H9 (cell line): Measurements from ENCODE around the gene PBOV1. TPM values are rescaled to one million over a fixed set of nuclear protein-coding genes. Genes with fewer than 3 reads are reported as not detected.

Source experiments
- DNase-seq: peaks from one replicate; pipeline ENCODE4 v3.0.0-alpha.2; 2017
- H2AFZ ChIP-seq: one replicate; pipeline ENCODE4 v1.6.1; 2013; ENCODE audit warnings: mild to moderate bottlenecking, low read length, control low read depth, moderate library complexity
- H2AK5ac ChIP-seq: 2 replicates; pipeline ENCODE4 v1.6.1; 2013; ENCODE audit warnings: low read length, control low read depth, mixed read lengths; ENCODE audit not compliant: insufficient read length
- H2BK120ac ChIP-seq: one replicate; pipeline ENCODE4 v1.6.1; 2013; ENCODE audit warnings: low read depth, mild to moderate bottlenecking, low read length, control low read depth, inconsistent platforms; ENCODE audit not compliant: poor library complexity, severe bottlenecking
- H2BK12ac ChIP-seq: 2 replicates; pipeline ENCODE4 v1.6.1; 2013; ENCODE audit warnings: low read length, control low read depth, mixed read lengths, low read depth; ENCODE audit not compliant: insufficient read length
- H2BK15ac ChIP-seq: 2 replicates; pipeline ENCODE4 v1.6.1; 2013; ENCODE audit warnings: low read depth, low read length, control low read depth
- H2BK20ac ChIP-seq: one replicate; pipeline ENCODE4 v1.6.1; 2013; ENCODE audit warnings: low read depth, mild to moderate bottlenecking, low read length, control low read depth, inconsistent platforms; ENCODE audit not compliant: poor library complexity, severe bottlenecking
- H2BK5ac ChIP-seq: 2 replicates; pipeline ENCODE4 v1.6.1; 2013; ENCODE audit warnings: low read length, control low read depth, mixed read lengths; ENCODE audit not compliant: insufficient read length
- H3K14ac ChIP-seq: 2 replicates; pipeline ENCODE4 v1.6.1; 2013; ENCODE audit warnings: low read length, control low read depth; ENCODE audit not compliant: insufficient read depth
- H3K18ac ChIP-seq: 2 replicates; pipeline ENCODE4 v1.6.1; 2013; ENCODE audit warnings: low read depth, mild to moderate bottlenecking, mixed read lengths, low read length, control low read depth; ENCODE audit not compliant: insufficient read length
- H3K23ac ChIP-seq: 2 replicates; pipeline ENCODE4 v1.6.1; 2013; ENCODE audit warnings: low read length, control low read depth, mixed read lengths, low read depth; ENCODE audit not compliant: insufficient read length
- H3K23me2 ChIP-seq: 2 replicates; pipeline ENCODE4 v1.6.1; 2013; ENCODE audit warnings: low read depth, mild to moderate bottlenecking, mixed read lengths, low read length, control low read depth; ENCODE audit not compliant: insufficient read length, poor library complexity, severe bottlenecking
- H3K27ac ChIP-seq: 2 replicates; pipeline ENCODE4 v1.5.1; 2013; ENCODE audit warnings: low read length, control low read depth, mixed read lengths, low read depth; ENCODE audit not compliant: insufficient read length
- H3K27me3 ChIP-seq: 2 replicates; pipeline ENCODE4 v1.6.1; 2013; ENCODE audit warnings: low read length, control low read depth, inconsistent platforms; ENCODE audit not compliant: insufficient read depth
- H3K4ac ChIP-seq: 2 replicates; pipeline ENCODE4 v1.6.1; 2013; ENCODE audit warnings: low read depth, mild to moderate bottlenecking, control low read depth, inconsistent platforms, low read length, moderate library complexity
- H3K4me1 ChIP-seq: 2 replicates; pipeline ENCODE4 v1.6.1; 2013; ENCODE audit warnings: low read length, control low read depth, inconsistent platforms; ENCODE audit not compliant: insufficient read depth
- H3K4me2 ChIP-seq: 2 replicates; pipeline ENCODE4 v1.6.1; 2013; ENCODE audit warnings: low read length, control low read depth, mixed read lengths; ENCODE audit not compliant: insufficient read length, insufficient read depth
- H3K56ac ChIP-seq: 2 replicates; pipeline ENCODE4 v1.6.1; 2013; ENCODE audit warnings: low read depth, mild to moderate bottlenecking, mixed read lengths, low read length, control low read depth; ENCODE audit not compliant: insufficient read length
- H3K79me1 ChIP-seq: 2 replicates; pipeline ENCODE4 v1.6.1; 2013; ENCODE audit warnings: low read depth, mild to moderate bottlenecking, moderate library complexity, low read length, control low read depth, inconsistent platforms; ENCODE audit not compliant: insufficient read depth, poor library complexity, severe bottlenecking
- H3K79me2 ChIP-seq: 2 replicates; pipeline ENCODE4 v1.6.1; 2013; ENCODE audit warnings: low read length, control low read depth, inconsistent platforms; ENCODE audit not compliant: insufficient read depth
- H3K9ac ChIP-seq: 2 replicates; pipeline ENCODE4 v1.6.1; 2013; ENCODE audit warnings: low read length, control low read depth, mixed read lengths; ENCODE audit not compliant: insufficient read length; ENCODE audit errors: extremely low read depth
- H3K9me3 ChIP-seq: one replicate; pipeline ENCODE4 v1.6.1; 2013; ENCODE audit warnings: low read depth, low read length, inconsistent platforms; ENCODE audit not compliant: control insufficient read depth
- H3T11ph ChIP-seq: one replicate; pipeline ENCODE4 v1.6.1; 2013; ENCODE audit warnings: mild to moderate bottlenecking, low read length, control low read depth, inconsistent platforms
- H4K20me1 ChIP-seq: one replicate; pipeline ENCODE4 v1.6.1; 2013; ENCODE audit not compliant: control insufficient read depth, insufficient read length, insufficient read depth
- H4K5ac ChIP-seq: 2 replicates; pipeline ENCODE4 v1.6.1; 2013; ENCODE audit warnings: low read depth, mild to moderate bottlenecking, mixed read lengths, low read length, control low read depth; ENCODE audit not compliant: insufficient read length
- H4K8ac ChIP-seq: replicated peaks from 2 replicates; pipeline ENCODE4 v1.6.1; 2013; ENCODE audit warnings: low read length, control low read depth, mixed read lengths, low read depth; ENCODE audit not compliant: insufficient read length
- H4K91ac ChIP-seq: 2 replicates; pipeline ENCODE4 v1.6.1; 2013; ENCODE audit warnings: low read depth, mild to moderate bottlenecking, moderate library complexity, mixed read lengths, low read length, control low read depth; ENCODE audit not compliant: insufficient read length
- H3K27ac Mint-ChIP-seq, 3 experiments: 2 replicates in 2 of 3; 3 replicates in 1 of 3; pipeline ENCODE4 v1.8.0; 2020 to 2021; ENCODE audit warnings: mixed read lengths in 3 of 3, mild to moderate bottlenecking in 1 of 3, moderate library complexity in 1 of 3
- H3K27me3 Mint-ChIP-seq: 2 replicates; pipeline ENCODE4 v1.8.0; 2021; ENCODE audit warnings: low read depth, mild to moderate bottlenecking, moderate library complexity, mixed read lengths
- H3K36me3 Mint-ChIP-seq, 3 experiments: 2 replicates in 2 of 3; 3 replicates in 1 of 3; pipeline ENCODE4 v1.8.0; 2020 to 2021; ENCODE audit warnings: low read depth in 3 of 3, mixed read lengths in 3 of 3; ENCODE audit not compliant: insufficient read depth in 1 of 3
- H3K4me1 Mint-ChIP-seq, 2 experiments: 2 replicates each; pipeline ENCODE4 v1.8.0; 2020; ENCODE audit warnings: mixed read lengths in 2 of 2
- H3K4me3 Mint-ChIP-seq, 2 experiments: 2 replicates in 1 of 2; 3 replicates in 1 of 2; pipeline ENCODE4 v1.8.0; 2020 to 2021; ENCODE audit warnings: mild to moderate bottlenecking in 2 of 2, mixed read lengths in 2 of 2, moderate library complexity in 1 of 2
- H3K9me3 Mint-ChIP-seq, 2 experiments: 2 replicates in 1 of 2; 3 replicates in 1 of 2; pipeline ENCODE4 v1.8.0; 2020; ENCODE audit warnings: mild to moderate bottlenecking in 2 of 2, mixed read lengths in 2 of 2, moderate library complexity in 1 of 2
- CTCF ChIP-seq: fragments of 200-600 bp; sonication (generic); conservative IDR thresholded peaks from 3 replicates; pipeline ENCODE4 v1.8.0; 2021; ENCODE audit warnings: antibody characterized with exemption, mild to moderate bottlenecking
- WGBS: extraction: QIAGEN DNeasy Blood & Tissue Kit; methylation state at CpG from one replicate; pipeline ENCODE4 v1.1.7; 2013; ENCODE audit warnings: missing lambda C conversion rate, low lambda C conversion rate, mixed read lengths; ENCODE audit not compliant: insufficient read length; ENCODE audit errors: extremely low coverage; 5-methylcytosine and 5-hydroxymethylcytosine counted together
- total RNA-seq: library from RNA; stranded (reverse); gene quantifications from 2 replicates; pipeline ENCODE4 v1.2.1, GENCODE V29; 2021

Gene PBOV1
- total RNA-seq, 1 experiment from 2014 or later, result not detected

GRCh38 chr6:138235205-138235604 is 16.9 kb upstream of the PBOV1 start:
- no peaks in the 10 kb centered on the region for H4K20me1 ChIP-seq
- H3K4me2 ChIP-seq, result no peak overlapping the region
- H3K36me3 Mint-ChIP-seq, result no peaks in the 10 kb centered on the region
- no peaks in the 10 kb centered on the region; the same call in 1 of the 2 replicates for H3K27me3 ChIP-seq
- H3T11ph ChIP-seq, result no peak overlapping the region
- H3K14ac ChIP-seq, result no peak overlapping the region
- H3K27me3 Mint-ChIP-seq, result no peaks in the 10 kb centered on the region
- no peak overlapping the region for H3K9ac ChIP-seq
- H2BK120ac ChIP-seq, result no peak overlapping the region
- H3K23me2 ChIP-seq, result no peaks in the 10 kb centered on the region
- no peaks in the 10 kb centered on the region for H3K79me2 ChIP-seq
- H4K5ac ChIP-seq, result no peak overlapping the region
- no peak overlapping the region for H3K27ac Mint-ChIP-seq
- no peak for TF ChIP-seq CTCF
- H2BK15ac ChIP-seq, result no peak overlapping the region
- H3K56ac ChIP-seq, result no peak overlapping the region
- H3K4ac ChIP-seq, result no peak overlapping the region
- H3K4me1 ChIP-seq, result peaks cover 5% of the 10 kb centered on the region; the same call in 1 of the 2 replicates
- WGBS, result no CpG with 5 or more reads among the region's 1 CpG
- H3K18ac ChIP-seq, result no peak overlapping the region
- no peak overlapping the region for H3K23ac ChIP-seq
- H3K4me1 Mint-ChIP-seq, result peaks cover 9% of the 10 kb centered on the region in 2 experiments; a peak in 3 of 4 replicates
- H2AFZ ChIP-seq, result no peak overlapping the region
- H3K4me3 Mint-ChIP-seq, result no peak overlapping the region
- no peak overlapping the region for H2BK20ac ChIP-seq
- no peaks in the 10 kb centered on the region for H3K9me3 ChIP-seq
- no peak for DNase-seq
- H2AK5ac ChIP-seq, result no peak overlapping the region
- no peak overlapping the region for H2BK5ac ChIP-seq
- no peak overlapping the region for H4K8ac ChIP-seq
- H2BK12ac ChIP-seq, result no peak overlapping the region
- H3K27ac ChIP-seq, result no peak overlapping the region
- H3K9me3 Mint-ChIP-seq, result no peaks in the 10 kb centered on the region
- H3K79me1 ChIP-seq, result no peaks in the 10 kb centered on the region
- no peak overlapping the region for H4K91ac ChIP-seq
